ENCODE results near the gene RASSF9.

The RASSF9 gene

GRCh38 chr12:85804663-85805062 lies 31.5 kb downstream of the RASSF9 start:
- no peak overlapping the region for H3K27ac ChIP-seq
- TF ChIP-seq CTCF (IDR thresholded peaks at IDR 0.05), result no peak
- no peak for TF ChIP-seq ZFX (IDR thresholded peaks at IDR 0.05; ENCODE audit: borderline replicate concordance)

- TF ChIP-seq CTCF (IDR thresholded peaks at IDR 0.05), result no peak
- no peak for TF ChIP-seq ZFX (IDR thresholded peaks at IDR 0.05; ENCODE audit: borderline replicate concordance)
- H3K27ac ChIP-seq, result no peak overlapping the region
These were observed 32.3 kb downstream of the RASSF9 start for GRCh38 chr12:85803923-85804322.

- TF ChIP-seq CTCF (IDR thresholded peaks at IDR 0.05), result no peak
- TF ChIP-seq ZFX (IDR thresholded peaks at IDR 0.05; ENCODE audit: borderline replicate concordance), result no peak
- no peak overlapping the region for H3K27ac ChIP-seq
These were observed 33.0 kb downstream of the RASSF9 start for GRCh38 chr12:85803231-85803630.

GRCh38 chr12:85798122-85798521 lies 38.1 kb downstream of the RASSF9 start:
- no peak overlapping the region for H3K27ac ChIP-seq
- no peak for TF ChIP-seq CTCF (IDR thresholded peaks at IDR 0.05)
- TF ChIP-seq ZFX (IDR thresholded peaks at IDR 0.05; ENCODE audit: borderline replicate concordance), result no peak

- TF ChIP-seq ZFX (IDR thresholded peaks at IDR 0.05; ENCODE audit: borderline replicate concordance) (no peak), CTCF (IDR thresholded peaks at IDR 0.05) (no peak)
- H3K27ac ChIP-seq, result no peak overlapping the region
These were observed 40.2 kb downstream of the RASSF9 start for GRCh38 chr12:85796001-85796400.

- TF ChIP-seq ZFX (IDR thresholded peaks at IDR 0.05; ENCODE audit: borderline replicate concordance), result no peak
- TF ChIP-seq CTCF (IDR thresholded peaks at IDR 0.05), result no peak
- H3K27ac ChIP-seq, result no peak overlapping the region
These were observed 41.7 kb downstream of the RASSF9 start for GRCh38 chr12:85794531-85794930.

- no peak overlapping the region for H3K27ac ChIP-seq
- TF ChIP-seq CTCF (IDR thresholded peaks at IDR 0.05) (no peak), ZFX (IDR thresholded peaks at IDR 0.05; ENCODE audit: borderline replicate concordance) (no peak)
These were observed 52.0 kb downstream of the RASSF9 start for GRCh38 chr12:85784096-85784720.
